ENCODE measurements around the gene PPP2R2C.

PPP2R2C gene

GRCh38 chr4:6288342-6288741 is 184.1 kb downstream of the PPP2R2C start:
- DNase-seq (ENCODE audit: low spot score): no peak

GRCh38 chr4:6287017-6287788 is 185.2 kb downstream of the PPP2R2C start:
- no peak for DNase-seq (ENCODE audit: low spot score)

- no peak for DNase-seq (ENCODE audit: low spot score)
Observed at GRCh38 chr4:6283282-6283681, 189.1 kb downstream of the PPP2R2C start.

DNA sequence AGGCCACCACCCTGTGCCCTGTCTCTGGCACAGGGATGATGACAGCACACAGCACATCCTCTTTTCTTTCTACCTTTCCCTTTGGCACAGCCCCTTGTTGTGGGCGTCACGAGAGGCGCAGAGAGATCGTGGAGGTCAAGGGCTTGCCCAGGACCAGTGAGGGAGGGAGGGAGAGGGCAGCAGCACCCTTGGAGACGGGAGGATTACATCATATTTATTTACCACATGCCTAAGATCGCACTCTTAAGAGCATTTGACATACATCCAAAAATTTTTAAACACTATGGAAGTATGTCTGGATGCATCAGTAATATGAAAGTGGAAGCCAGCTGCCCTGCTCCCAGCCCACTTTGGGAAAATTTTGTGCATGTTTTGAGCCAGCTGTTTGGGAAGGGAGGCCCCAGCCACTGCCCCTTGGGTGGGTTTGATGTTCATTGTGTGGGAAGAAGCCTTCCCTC is 190.1 kb downstream of the PPP2R2C start:
- DNase-seq (ENCODE audit: low spot score): no peak

GRCh38 chr4:6281436-6282313 is 190.7 kb downstream of the PPP2R2C start:
- no peak for DNase-seq (ENCODE audit: low spot score)

DNA sequence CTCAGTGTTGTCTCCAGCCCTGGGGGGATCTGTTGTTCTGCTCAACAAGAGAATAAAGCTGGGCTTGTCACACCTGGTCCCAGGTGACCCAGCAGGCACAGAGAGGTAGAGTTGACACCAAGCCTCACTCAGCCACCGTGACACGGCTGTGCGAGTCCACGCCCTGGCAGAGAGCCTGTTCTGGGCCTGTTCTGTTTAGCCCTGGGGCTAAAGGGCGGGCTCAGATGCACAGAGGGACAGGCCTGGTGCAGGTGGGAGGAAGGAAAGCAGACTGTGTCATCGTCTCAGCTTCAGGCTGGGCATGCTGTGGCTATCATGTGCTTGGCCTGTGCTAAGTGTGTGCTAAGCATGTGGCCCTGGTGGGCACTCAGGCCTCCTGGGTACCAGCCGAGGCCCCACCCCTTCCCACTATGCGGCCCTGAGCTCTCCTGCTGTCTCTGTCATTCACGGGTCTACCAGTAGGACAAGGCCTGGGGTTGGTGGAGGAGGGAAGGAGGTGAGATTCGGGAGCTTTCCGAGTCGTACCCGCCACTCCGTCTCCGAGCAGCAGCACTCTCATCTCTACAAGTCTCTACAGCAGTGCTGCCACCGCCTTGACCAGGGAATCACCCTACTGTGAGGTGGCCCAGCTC is 191.9 kb downstream of the PPP2R2C start:
- no peak for DNase-seq (ENCODE audit: low spot score)

DNA sequence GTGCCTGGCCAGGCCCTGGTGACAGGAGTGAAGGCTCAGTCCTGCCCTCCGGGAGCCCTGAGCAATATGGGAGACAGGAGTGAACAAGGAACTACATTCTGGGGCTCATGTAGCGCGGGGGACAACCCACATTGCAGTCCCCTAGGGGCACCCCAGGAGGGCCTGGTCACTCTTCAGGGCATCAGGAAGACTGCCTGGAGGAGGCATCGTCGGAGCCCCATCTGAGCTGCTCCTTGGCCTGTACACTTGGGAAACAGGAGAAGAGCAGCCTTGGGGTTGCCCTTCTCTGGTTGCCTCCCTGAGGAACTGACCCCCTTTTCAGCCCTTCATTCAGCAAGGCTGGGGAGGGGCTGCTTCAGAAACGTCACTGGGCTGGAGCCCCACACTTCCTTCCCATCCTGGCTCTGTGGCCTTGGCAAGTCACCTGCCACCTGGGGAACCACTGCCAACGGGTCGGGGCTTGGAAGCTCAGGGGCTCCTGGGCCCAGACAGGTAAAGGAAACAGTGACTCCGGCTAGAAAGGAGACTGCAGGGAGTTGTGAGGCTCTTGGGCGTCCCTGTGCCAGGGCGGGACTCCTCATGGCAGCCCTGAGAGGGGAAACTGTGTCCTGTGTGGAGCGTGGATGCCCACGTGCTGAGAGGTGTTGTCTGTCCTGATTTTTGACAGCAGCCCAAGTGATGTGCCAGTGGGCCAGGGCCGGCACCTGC is 192.7 kb downstream of the PPP2R2C start:
- no peak for DNase-seq (ENCODE audit: low spot score)

DNA sequence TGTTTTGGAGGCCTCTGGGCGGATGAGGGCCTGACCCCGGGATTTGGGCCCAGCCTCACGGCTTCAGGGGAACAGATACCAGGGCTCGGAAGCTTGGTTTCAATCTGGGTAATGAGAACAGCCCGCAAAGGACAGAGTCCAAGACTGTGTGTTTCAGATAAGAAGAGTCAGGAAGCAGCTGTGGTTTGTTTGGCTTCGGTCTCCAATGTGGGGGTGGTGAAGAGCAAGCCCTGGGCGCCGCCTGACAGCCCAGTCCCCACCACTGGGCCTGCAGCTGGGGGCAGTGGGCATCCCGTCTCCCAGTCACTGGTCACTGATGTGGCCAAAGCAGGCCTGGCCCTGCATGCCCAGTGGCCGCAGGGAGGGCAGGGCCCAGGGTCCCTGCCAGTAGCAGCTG is 193.6 kb downstream of the PPP2R2C start:
- no peak for DNase-seq (ENCODE audit: low spot score)

GRCh38 chr4:6277935-6278800 is 194.2 kb downstream of the PPP2R2C start:
- DNase-seq (ENCODE audit: low spot score): no peak

DNA sequence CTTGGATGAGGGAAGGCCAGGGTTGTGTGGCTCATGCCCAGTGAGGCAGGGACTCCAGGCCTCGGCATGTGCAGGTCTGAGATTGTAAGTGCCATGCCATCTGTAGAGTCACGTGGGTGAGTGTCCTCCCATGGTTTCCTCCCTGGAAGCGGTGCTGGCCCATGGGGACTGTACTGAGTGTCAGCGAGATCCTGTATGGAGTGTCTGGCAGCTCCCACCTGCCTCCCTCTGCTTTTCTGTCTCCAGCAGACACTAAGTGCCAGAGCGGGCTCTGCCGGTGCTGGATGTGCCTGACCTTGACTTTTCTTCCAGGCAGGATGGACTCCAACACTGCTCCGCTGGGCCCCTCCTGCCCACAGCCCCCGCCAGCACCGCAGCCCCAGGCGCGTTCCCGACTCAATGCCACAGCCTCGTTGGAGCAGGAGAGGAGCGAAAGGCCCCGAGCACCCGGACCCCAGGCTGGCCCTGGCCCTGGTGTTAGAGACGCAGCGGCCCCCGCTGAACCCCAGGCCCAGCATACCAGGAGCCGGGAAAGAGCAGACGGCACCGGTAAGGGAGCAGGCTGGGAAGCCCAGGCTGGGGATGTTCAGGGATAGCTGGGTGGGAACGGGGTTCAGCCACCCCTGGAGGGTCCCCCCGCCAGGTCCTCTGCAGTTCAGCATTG is 195.1 kb downstream of the PPP2R2C start:
- no peak for DNase-seq (ENCODE audit: low spot score)

- DNase-seq (ENCODE audit: low spot score): no peak
Observed at GRCh38 chr4:6275898-6276806, 196.3 kb downstream of the PPP2R2C start.

- DNase-seq (ENCODE audit: low spot score): no peak
Observed at GRCh38 chr4:6275351-6275750, 197.1 kb downstream of the PPP2R2C start.

GRCh38 chr4:6273661-6273990 is 198.8 kb downstream of the PPP2R2C start:
- DNase-seq (ENCODE audit: low spot score): no peak

- DNase-seq (ENCODE audit: low spot score): peak; percentile 36
Observed at GRCh38 chr4:6272863-6273660, 199.4 kb downstream of the PPP2R2C start.

GRCh38 chr4:6271701-6272465 is 200.5 kb downstream of the PPP2R2C start:
- DNase-seq (ENCODE audit: low spot score): no peak

DNA sequence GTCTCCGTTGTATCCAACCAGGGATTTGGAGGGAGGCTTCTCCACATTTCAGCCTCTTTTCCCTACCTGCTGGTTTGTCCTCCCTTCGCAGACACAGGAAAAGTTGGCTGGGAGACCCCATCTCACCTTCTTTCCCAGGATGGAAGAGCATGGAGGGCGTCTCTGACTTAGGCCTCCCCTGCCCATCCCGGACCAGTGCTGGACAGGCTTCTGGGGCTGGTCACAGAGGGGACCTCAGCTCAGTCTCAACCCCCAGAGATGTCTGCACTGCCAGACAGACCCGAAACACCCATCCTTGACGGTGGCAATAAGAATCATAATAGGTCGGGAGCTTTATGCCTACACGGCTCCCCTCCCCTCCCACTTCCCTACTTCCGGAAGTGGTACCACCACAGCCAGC is 201.2 kb downstream of the PPP2R2C start:
- DNase-seq (ENCODE audit: low spot score): no peak

GRCh38 chr4:6270636-6271121 is 201.7 kb downstream of the PPP2R2C start:
- peak; percentile 8 for DNase-seq (ENCODE audit: low spot score)

All from RKO (cell line).